HEK293 (cell line): ENCODE data around the gene NTSR1.

Experiments used
- CTCF ChIP-seq: fragments of 450-650 bp; formaldehyde crosslinking; IDR thresholded peaks from 2 replicates; pipeline ENCODE4 v1.5.1; 2016; ENCODE audit warnings: missing biosample characterization, missing genetic modification characterization
- KLF9 ChIP-seq: fragments of 450-650 bp; formaldehyde crosslinking; IDR thresholded peaks from 2 replicates; pipeline ENCODE4 v1.5.1; 2016; ENCODE audit warnings: missing biosample characterization, missing genetic modification characterization, low read depth
- ZBTB26 ChIP-seq: fragments of 450-650 bp; formaldehyde crosslinking; optimal IDR thresholded peaks from 2 replicates; pipeline ENCODE3; 2016; ENCODE audit warnings: missing biosample characterization, mild to moderate bottlenecking, missing genetic modification characterization
- ZNF266 ChIP-seq: fragments of 450-650 bp; formaldehyde crosslinking; IDR thresholded peaks from 2 replicates; pipeline ENCODE4 v1.5.1; 2016; ENCODE audit warnings: missing biosample characterization, missing genetic modification characterization, low read depth
- ZNF274 ChIP-seq, 2 experiments: fragments of 200-500 bp in 1 of 2; fragments of 450-650 bp in 1 of 2; sonication (Bioruptor generic) in 1 of 2; formaldehyde crosslinking in 1 of 2; IDR thresholded peaks; 2 replicates each; pipeline versions ENCODE4 v1.5.1 to v1.6.1; 2014 to 2016; ENCODE audit warnings: borderline replicate concordance in 1 of 2, inconsistent platforms in 1 of 2, low read length in 1 of 2, missing biosample characterization in 1 of 2, missing genetic modification characterization in 1 of 2
- ZNF280D ChIP-seq: fragments of 450-650 bp; formaldehyde crosslinking; IDR thresholded peaks from 2 replicates; pipeline ENCODE4 v1.5.1; 2016; ENCODE audit warnings: missing biosample characterization, missing genetic modification characterization
- ZNF335 ChIP-seq: fragments of 450-650 bp; formaldehyde crosslinking; conservative IDR thresholded peaks from 2 replicates; pipeline ENCODE4 v1.5.1; 2016; ENCODE audit warnings: missing biosample characterization, missing genetic modification characterization

- TF ChIP-seq ZBTB26 (tag by site-specific recombination) (no peak), ZNF335 (tag by site-specific recombination) (no peak), ZNF274 (IDR thresholded peaks at IDR 0.05; ENCODE audit: low read length) (no peak), ZNF274 (tag by site-specific recombination; IDR thresholded peaks at IDR 0.05; ENCODE audit: borderline replicate concordance) (no peak), ZNF266 (tag by site-specific recombination) (no peak), KLF9 (tag by site-specific recombination) (no peak), CTCF (no peak), ZNF280D (tag by site-specific recombination) (no peak)
These were observed 42.6 kb upstream of the NTSR1 start for GRCh38 chr20:62665826-62666735.
